Measurements from ENCODE around the gene TMPRSS13. TPM values are rescaled to one million over a fixed set of nuclear protein-coding genes. Genes with fewer than 3 reads are reported as not detected.

The TMPRSS13 gene
- total and polyA plus RNA-seq, 2 donors from 2014 or later, result 1.2 to 1.9 TPM

- Histone ChIP-seq H3K27ac (ENCODE audit: low read depth in 2 of 2, low read length in 2 of 2) (no peak overlapping the region), H3K4me3 (ENCODE audit: low read length in 3 of 3) (no peak overlapping the region), H3K36me3 (ENCODE audit: control insufficient read depth in 2 of 3, insufficient read depth in 3 of 3, low read length in 3 of 3) (no peaks in the 10 kb centered on the region), H3K9ac (ENCODE audit: low read length in 3 of 3) (no peak overlapping the region), H3K4me1 (ENCODE audit: control insufficient read depth in 2 of 3, insufficient read depth in 2 of 3, low read depth in 1 of 3, low read length in 3 of 3) (no peaks in the 10 kb centered on the region), H3K9me3 (ENCODE audit: control insufficient read depth in 2 of 3, insufficient read depth in 1 of 3, low read length in 3 of 3) (no peaks in the 10 kb centered on the region), H3K27me3 (ENCODE audit: control insufficient read depth, insufficient read depth, low read length) (no peaks in the 10 kb centered on the region)
- FAIRE-seq (no peak), DNase-seq (peak in 3 of 5 donors; percentile 32 to 65 (median 43))
- TF ChIP-seq CTCF (IDR thresholded peaks at IDR 0.05; ENCODE audit: borderline replicate concordance, extremely low read depth, insufficient read depth), result no peak
- intact Hi-C loops (cut with DNase I), result no loop called here
Measured at GRCh38 chr11:117972629-117973502, 43.7 kb upstream of the TMPRSS13 start.

GRCh38 chr11:117972044-117972443 lies 42.8 kb upstream of the TMPRSS13 start:
- H3K4me1 ChIP-seq (ENCODE audit: control insufficient read depth in 2 of 3, insufficient read depth in 2 of 3, low read depth in 1 of 3, low read length in 3 of 3), result no peaks in the 10 kb centered on the region
- intact Hi-C loops (cut with DNase I), result no loop called here
- no peaks in the 10 kb centered on the region for H3K36me3 ChIP-seq (ENCODE audit: control insufficient read depth in 2 of 3, insufficient read depth in 3 of 3, low read length in 3 of 3)
- no peak for DNase-seq
- H3K9me3 ChIP-seq (ENCODE audit: control insufficient read depth in 2 of 3, insufficient read depth in 1 of 3, low read length in 3 of 3), result no peaks in the 10 kb centered on the region
- no peak overlapping the region for H3K27ac ChIP-seq (ENCODE audit: low read depth in 2 of 2, low read length in 2 of 2)
- TF ChIP-seq CTCF (IDR thresholded peaks at IDR 0.05; ENCODE audit: borderline replicate concordance, extremely low read depth, insufficient read depth), result no peak
- H3K27me3 ChIP-seq (ENCODE audit: control insufficient read depth, insufficient read depth, low read length), result no peaks in the 10 kb centered on the region
- FAIRE-seq, result no peak
- no peak overlapping the region for H3K4me3 ChIP-seq (ENCODE audit: low read length in 3 of 3)
- H3K9ac ChIP-seq (ENCODE audit: low read length in 3 of 3), result no peak overlapping the region

GRCh38 chr11:117970400-117971024 lies 41.3 kb upstream of the TMPRSS13 start:
- Histone ChIP-seq H3K9me3 (ENCODE audit: control insufficient read depth in 2 of 3, insufficient read depth in 1 of 3, low read length in 3 of 3) (no peaks in the 10 kb centered on the region), H3K36me3 (ENCODE audit: control insufficient read depth in 2 of 3, insufficient read depth in 3 of 3, low read length in 3 of 3) (no peaks in the 10 kb centered on the region), H3K4me3 (ENCODE audit: low read length in 3 of 3) (no peak overlapping the region), H3K9ac (ENCODE audit: low read length in 3 of 3) (no peak overlapping the region), H3K4me1 (ENCODE audit: control insufficient read depth in 2 of 3, insufficient read depth in 2 of 3, low read depth in 1 of 3, low read length in 3 of 3) (no peaks in the 10 kb centered on the region), H3K27ac (ENCODE audit: low read depth in 2 of 2, low read length in 2 of 2) (no peak overlapping the region), H3K27me3 (ENCODE audit: control insufficient read depth, insufficient read depth, low read length) (no peaks in the 10 kb centered on the region)
- FAIRE-seq (no peak), DNase-seq (no peak)
- no peak for TF ChIP-seq CTCF (IDR thresholded peaks at IDR 0.05; ENCODE audit: borderline replicate concordance, extremely low read depth, insufficient read depth)
- intact Hi-C loops (cut with DNase I), result no loop called here

Measured in kidney (tissue), 14 donors.